Activated CD4-positive, alpha-beta T cell treated with anti-CD3 and anti-CD28 coated beads, Interleukin-2, amount 50 U/mL, for 1 hour (primary cell): ENCODE measurements around the gene PA2G4.
"Not testable (repeated sequence)": the region's sequence is repeated elsewhere in the genome, so short reads cannot be mapped to it uniquely, and the experiment has no call there.

ENCODE experiments used
- DNase-seq: peaks from one replicate; pipeline ENCODE4 v3.0.0-alpha.2; 2020

The PA2G4 gene

DNA sequence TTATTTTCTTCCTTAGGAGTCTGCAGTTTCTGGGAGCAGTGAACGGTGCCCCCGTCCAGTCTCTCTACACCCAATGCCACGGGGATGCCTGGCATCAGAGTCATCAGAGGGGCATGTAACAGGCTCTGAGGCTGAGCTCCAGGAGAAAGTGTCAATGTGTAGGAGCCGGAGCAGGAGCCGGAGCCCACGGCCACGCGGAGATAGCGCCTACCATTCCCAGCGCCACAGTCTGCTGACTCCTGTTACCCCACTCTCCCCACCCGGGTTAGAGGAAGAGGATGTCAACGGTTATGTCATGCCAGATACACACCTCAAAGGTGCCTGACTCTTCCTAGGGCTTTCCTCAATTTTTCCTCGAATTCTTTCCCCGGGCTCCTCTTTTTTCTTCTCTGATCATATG is 3.3 kb upstream of the PA2G4 start:
- no peak for DNase-seq

DNA sequence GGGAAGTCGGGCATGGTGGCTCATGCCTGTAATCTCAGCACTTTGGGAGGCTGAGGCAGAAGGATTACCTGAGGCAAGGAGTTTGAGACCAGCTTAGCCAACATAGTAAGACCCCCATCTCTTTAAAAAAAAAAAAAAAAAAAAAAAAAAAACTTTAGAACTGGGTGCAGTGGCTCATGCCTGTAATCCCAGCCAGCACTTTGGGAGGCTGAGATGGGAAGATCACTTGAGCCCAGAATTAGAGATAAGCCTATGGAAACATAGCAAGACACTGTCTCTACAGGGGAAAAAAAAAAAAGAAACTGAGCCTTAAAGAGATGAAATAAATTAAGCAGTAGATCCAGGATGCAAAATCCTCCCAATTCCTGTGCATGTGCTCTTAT is 1.7 kb upstream of the PA2G4 start:
- DNase-seq = no peak

DNA sequence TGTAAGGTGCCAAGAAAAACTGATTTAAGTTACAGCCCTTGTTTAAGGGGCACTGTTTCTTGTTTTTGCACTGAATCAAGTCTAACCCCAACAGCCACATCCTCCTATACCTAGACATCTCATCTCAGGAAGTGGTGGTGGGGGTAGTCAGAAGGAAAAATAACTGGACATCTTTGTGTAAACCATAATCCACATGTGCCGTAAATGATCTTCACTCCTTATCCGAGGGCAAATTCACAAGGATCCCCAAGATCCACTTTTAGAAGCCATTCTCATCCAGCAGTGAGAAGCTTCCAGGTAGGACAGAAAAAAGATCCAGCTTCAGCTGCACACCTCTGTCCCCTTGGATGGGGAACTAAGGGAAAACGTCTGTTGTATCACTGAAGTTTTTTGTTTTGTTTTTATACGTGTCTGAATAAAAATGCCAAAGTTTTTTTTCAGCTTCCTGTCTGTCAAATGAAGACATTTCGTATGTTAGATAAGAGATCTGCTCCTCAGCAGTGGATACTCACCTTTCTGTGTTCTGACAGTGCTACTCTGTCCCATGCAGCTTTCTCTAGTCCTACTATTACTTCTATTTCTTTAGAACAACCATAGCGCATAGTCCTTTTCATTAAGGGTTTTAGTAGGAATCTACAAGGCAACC is 1.2 kb upstream of the PA2G4 start:
- no peak for DNase-seq

DNA sequence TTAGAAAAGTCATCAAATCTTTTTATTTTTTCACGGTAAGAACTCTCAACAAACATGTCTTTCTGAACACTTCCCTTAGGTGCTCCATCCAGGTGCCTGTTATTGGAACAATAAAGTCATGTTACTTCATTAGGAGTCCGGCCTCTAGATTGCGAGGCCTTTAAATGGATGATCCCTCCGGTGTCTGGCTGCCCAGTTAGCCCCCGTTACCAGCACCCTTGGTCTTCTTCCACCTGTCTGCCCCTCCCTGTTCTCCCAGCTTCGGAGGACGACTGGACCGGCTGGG is 593 bp upstream of the PA2G4 start:
- no peak for DNase-seq

GRCh38 chr12:56104815-56105608 is 653 bp downstream of the PA2G4 start:
- DNase-seq = no peak

DNA sequence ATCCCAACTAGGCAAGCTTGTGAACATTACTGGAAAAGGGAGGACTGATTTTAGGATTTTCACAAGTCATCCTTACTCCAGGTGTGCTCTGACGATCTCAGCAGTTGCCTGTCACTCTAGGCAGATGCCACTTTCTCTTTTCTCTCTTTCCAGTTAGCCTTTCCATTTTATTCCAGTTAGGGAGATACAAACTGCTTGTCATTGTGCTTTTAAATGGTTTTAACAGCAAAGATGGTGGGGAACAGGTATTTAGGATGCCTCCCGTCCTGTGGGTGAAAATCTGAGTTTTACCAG is 1.2 kb downstream of the PA2G4 start:
- no peak for DNase-seq

- DNase-seq = no peak
Measured at GRCh38 chr12:56107242-56107641, 2.9 kb downstream of the PA2G4 start.

DNA sequence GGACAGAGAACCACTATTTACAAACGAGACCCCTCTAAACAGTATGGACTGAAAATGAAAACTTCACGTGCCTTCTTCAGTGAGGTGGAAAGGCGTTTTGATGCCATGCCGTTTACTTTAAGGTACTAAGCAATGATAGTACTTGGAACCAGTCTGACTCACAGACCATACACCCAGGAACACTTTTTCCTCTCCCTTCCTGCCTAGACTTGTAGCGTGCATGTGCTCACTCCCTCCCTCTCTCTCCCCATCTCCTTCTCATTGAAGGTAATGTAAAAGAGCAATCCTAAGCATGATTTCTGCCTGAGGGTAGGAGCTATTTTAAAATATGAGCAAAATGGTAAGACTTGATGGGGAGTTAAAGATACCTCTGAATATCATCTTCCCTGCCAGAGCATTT is 6.2 kb downstream of the PA2G4 start:
- no peak for DNase-seq

GRCh38 chr12:56114084-56114483 is 9.7 kb downstream of the PA2G4 start:
- no peak for DNase-seq

DNA sequence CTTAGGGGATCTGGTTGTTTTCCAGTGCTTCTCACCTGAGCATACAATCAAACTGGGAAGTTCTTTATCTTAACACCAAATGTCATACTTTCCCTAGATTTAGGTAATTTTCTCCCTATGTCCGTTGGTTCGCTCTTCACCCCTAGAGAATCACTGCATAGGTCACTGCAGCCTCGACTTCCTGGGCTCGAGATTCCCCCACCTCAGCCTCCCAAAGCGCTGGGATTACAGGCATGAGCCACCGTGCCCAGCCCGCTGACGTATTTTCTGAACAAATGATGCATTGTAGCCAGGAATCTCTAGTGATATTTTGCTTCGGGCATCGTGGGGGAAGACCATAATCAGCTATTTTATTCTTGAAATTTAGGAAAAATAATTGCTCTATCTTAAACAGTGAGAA is 11.0 kb downstream of the PA2G4 start:
- no peak for DNase-seq

- peak; percentile 95 for DNase-seq
Measured at GRCh38 chr12:56116267-56117081, 12.1 kb downstream of the PA2G4 start, which contains the start of gene RPL41. TSS of gene RPL41 (plus strand) at chr12:56116633.

- not testable (repeated sequence) for DNase-seq
Measured at GRCh38 chr12:56117082-56117706, 12.8 kb downstream of the PA2G4 start.

GRCh38 chr12:56117778-56118687 is 13.7 kb downstream of the PA2G4 start, which contains the start of gene ZC3H10:
TSS of gene ZC3H10 (plus strand) at chr12:56118266. CDS start at chr12:56120563, 2,297 bp downstream.
- DNase-seq = peak; percentile 95

DNA sequence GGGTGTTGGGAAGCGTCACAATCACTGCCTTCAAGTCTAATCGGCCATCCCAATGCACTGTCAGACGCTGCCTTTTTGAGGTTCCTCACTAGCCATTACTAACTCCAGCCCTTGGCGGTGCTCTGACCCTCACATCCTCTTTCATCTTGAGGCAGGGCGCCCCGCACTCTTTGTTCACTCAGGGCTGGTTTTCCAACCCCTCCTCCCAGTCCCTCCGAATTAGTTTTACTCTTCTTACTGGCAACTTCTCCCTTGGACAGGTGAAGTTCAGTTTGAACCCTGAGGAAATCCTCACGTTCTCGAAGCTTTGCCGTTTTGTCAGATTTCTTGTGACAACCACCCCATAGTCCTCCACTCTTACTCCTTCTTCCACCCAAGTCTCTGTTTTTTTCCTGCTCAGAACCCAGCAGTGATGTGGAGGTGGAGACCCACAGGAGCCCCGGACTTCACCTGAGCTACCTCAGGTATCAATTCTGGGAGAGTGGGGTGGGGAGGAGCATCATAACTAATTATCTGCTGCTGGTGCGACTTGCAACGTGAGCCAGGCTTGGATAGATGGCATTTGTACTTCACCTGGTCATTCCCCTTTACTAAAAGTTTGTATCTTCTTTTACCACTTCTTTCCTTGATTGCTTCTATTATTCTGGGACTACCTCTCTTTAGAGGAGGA is 14.5 kb downstream of the PA2G4 start:
- DNase-seq = no peak

GRCh38 chr12:56119361-56119796 is 15.0 kb downstream of the PA2G4 start:
- peak; percentile 47 for DNase-seq

DNA sequence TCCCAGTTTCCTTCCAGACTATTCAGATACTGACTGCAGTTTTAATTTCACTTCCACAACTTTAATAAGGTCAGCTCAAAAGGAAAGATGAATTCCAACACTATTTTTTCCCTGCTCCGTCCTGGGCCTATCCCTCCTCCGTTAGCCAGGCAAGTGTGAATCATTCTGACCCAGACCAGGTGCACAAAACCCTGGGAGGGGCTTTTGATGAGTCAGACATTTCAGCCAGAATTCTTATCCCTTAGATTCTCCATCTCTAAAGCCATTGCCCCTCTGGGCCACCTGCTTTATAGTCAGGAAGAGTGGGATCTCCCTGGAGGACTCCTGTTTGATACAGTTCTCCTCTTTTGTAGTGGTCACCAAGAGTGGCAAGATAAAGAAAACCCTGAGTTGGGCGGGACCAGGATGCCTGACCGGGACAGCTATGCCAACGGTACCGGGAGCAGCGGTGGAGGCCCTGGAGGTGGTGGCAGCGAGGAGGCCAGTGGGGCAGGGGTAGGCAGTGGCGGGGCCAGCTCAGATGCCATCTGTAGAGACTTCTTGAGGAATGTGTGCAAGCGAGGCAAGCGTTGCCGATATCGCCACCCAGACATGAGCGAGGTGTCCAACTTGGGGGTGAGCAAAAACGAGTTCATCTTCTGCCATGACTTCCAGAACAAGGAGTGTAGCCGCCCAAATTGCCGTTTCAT is 15.9 kb downstream of the PA2G4 start:
- DNase-seq = no peak

- DNase-seq = no peak
Measured at GRCh38 chr12:56121204-56121870, 17.0 kb downstream of the PA2G4 start.

DNA sequence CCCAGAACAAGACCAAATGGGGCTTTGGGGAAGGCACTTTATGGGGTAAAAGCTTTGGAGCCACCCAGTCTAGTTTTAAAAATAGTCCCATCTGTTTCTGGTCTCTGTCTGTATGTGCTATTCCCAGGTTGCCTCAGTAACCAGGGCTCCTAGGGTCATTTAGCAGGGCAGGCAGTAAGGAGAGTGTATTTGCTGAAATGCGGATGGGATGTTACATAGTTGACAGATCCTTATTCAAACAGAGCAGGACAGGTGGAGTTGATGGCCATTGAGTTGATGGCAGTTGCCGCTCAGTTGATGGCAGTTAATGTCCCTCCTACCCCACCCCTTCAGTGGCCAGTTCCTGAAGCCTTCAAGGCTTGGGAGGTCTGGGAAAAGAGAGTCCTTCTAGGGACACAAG is 18.3 kb downstream of the PA2G4 start:
- DNase-seq = no peak

DNA sequence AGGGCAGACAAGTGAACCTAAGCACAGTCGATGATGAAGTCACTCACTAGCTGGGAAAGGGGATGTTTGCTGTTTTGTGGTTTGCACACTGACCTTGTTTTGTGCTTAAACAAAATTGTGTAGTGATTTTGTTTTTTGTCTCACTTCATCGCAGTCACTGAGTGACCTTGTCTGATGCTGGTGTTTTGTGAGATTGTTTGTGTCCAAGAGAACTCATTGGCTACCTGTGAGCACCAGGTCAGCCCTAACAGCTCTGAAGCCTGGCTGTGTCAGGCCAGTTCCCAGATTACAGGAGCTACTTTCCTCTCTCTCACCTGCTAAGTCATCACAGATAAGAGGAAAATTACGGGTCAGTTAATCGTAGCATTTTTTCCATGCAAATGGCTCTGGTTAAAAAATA is 19.8 kb downstream of the PA2G4 start:
- no peak for DNase-seq

GRCh38 chr12:56126732-56127239 is 22.4 kb downstream of the PA2G4 start:
- DNase-seq = no peak
